Endothelial cell of umbilical vein (primary cell): Measurements from ENCODE around the gene TEX11.
"Not testable (repeated sequence)": the region's sequence is repeated elsewhere in the genome, so short reads cannot be mapped to it uniquely, and the experiment has no call there.

Source experiments
- CTCF ChIP-seq, 2 donors: IDR thresholded peaks; 1 replicate in 1 of 2; 2 replicates in 1 of 2; pipeline ENCODE4 v1.5.1; 2011; ENCODE audit warnings: low read length in 2 of 2, mild to moderate bottlenecking in 2 of 2, moderate library complexity in 2 of 2, control low read depth in 1 of 2, inconsistent platforms in 1 of 2, low read depth in 1 of 2; ENCODE audit not compliant: insufficient read depth in 1 of 2; ENCODE audit errors: extremely low read depth in 1 of 2
- FOS ChIP-seq: IDR thresholded peaks from 2 replicates; pipeline ENCODE4 v1.6.1; 2011; ENCODE audit warnings: mild to moderate bottlenecking, low read length, moderate library complexity, borderline replicate concordance; ENCODE audit not compliant: insufficient read depth
- POLR2AphosphoS5 ChIP-seq: IDR thresholded peaks from 2 replicates; pipeline ENCODE4 v1.6.1; 2012; ENCODE audit warnings: low read depth, mild to moderate bottlenecking, control low read depth, low read length, moderate library complexity; ENCODE audit not compliant: insufficient read depth

- not testable (repeated sequence) for TF ChIP-seq FOS; CTCF (IDR thresholded peaks at IDR 0.05; ENCODE audit: extremely low read depth in 1 of 2, insufficient read depth in 1 of 2, low read depth in 1 of 2, low read length in 2 of 2); POLR2AphosphoS5
These were observed 393.2 kb downstream of the TEX11 start for GRCh38 chrX:70515270-70515669.
